GM23248 (cell line): ENCODE measurements around the gene PLCXD1.

ENCODE experiments used
- EZH2 ChIP-seq: fragments of 200-600 bp; sonication (generic); IDR thresholded peaks from 2 replicates; pipeline ENCODE4 v1.6.1; 2018; ENCODE audit warnings: antibody characterized with exemption, mild to moderate bottlenecking; ENCODE audit not compliant: insufficient read depth, poor library complexity, severe bottlenecking
- EZH2phosphoT487 ChIP-seq: fragments of 200-600 bp; sonication (generic); IDR thresholded peaks from 2 replicates; pipeline ENCODE4 v1.6.1; 2018; ENCODE audit warnings: antibody characterized with exemption, moderate library complexity, mild to moderate bottlenecking, low read depth; ENCODE audit not compliant: insufficient read depth

DNA sequence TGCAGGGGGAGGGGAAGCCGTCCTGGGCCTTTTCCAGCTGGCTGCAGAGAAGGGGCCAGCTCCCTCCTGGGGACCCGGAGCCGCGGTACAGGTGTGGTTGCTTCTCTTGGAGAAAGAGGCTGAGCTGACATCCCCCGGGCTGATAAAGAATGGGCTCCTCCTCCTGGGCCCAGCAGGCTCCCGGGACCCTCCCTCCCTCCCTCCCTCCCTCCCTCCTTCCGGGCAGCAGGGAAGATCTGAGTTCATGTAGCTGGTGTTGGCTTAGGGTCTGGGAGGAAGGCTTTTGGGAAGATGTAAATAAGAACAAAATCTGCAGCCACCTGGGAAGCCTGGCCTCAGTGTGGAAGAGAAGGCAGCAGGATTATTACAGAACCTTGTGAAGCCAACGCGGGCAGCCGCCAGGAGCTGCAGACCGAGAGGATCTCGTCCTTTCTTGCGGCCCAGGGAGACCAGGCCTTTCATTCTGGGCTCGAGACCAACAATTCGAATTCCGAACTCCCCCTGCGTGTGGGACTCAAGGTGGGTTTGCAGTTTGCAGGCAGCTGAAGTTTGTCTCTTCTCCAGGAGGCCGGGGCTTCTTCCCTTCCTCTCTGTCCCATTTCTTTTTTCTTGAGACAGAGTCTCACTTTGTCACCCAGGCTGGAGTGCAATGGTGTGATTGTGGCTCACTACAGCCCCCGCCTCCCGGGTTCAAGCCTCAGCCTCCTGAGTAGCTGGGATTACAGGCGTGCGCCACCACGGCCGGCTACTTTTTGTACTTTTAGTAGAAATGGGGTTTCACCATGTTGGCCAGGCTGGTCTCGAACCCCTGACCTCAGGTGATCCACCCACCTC, at the start of gene PLCXD1:
- no peak for TF ChIP-seq EZH2phosphoT487
- TF ChIP-seq EZH2: no peak
